GM08714 (cell line): Measurements from ENCODE around the gene WDR20.
"Not testable (repeated sequence)": the region's sequence is repeated elsewhere in the genome, so short reads cannot be mapped to it uniquely, and the experiment has no call there.

Experiments
- H3K4me3 ChIP-seq: fragments of 200-500 bp; sonication (Bioruptor generic); 2 replicates; pipeline ENCODE4 v1.5.1; 2014; ENCODE audit warnings: mild to moderate bottlenecking, low read length, inconsistent platforms
- ZNF274 ChIP-seq: IDR thresholded peaks from 2 replicates; pipeline ENCODE4 v1.6.1; 2012; ENCODE audit warnings: mild to moderate bottlenecking, low read depth, low read length

The WDR20 gene

DNA sequence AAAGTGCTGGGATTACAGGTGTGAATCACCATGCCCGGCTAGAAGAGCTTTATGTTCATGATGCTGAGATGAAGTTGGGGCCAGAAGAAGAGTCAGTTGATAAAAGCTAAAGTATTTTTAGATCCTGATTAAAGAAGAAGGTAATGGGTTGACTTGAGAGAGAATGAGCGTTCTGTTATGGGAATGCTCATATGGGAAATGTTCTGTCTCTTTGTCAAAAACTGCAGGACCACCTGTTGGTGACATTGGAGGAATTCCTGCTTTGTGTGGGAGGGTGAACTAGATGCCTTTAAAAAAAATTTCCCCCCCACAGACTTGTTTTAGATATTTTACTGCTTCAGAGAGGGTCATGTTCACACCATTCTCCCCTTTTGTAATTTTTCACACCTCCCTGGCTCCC is 6.7 kb downstream of the WDR20 start:
- H3K4me3 ChIP-seq = no peak overlapping the region
- TF ChIP-seq ZNF274 = no peak

- H3K4me3 ChIP-seq = no peak overlapping the region
- TF ChIP-seq ZNF274 = no peak
Measured at GRCh38 chr14:102150083-102150482, 10.4 kb downstream of the WDR20 start.

DNA sequence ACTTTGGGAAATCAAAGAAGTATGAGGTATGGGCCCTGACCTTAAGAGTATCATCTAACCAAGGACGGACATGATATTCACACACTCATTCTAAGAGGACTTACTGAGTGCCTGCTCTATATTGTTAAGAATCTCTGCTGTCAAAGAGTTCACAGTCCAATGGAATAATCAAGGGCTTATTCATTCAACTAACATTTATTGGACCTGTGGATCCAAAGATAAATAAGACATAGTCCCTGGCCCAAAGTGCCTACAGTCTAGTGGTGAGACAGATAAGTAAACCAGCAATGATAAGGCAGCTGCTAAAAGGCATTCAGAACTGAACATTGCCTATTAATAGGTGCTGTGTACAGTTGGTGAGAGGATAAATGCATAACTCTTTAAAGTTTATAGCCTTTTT is 11.0 kb downstream of the WDR20 start:
- TF ChIP-seq ZNF274 = no peak
- no peak overlapping the region for H3K4me3 ChIP-seq

- H3K4me3 ChIP-seq = not testable (repeated sequence)
Measured at GRCh38 chr14:102151411-102151810, 11.7 kb downstream of the WDR20 start.

- TF ChIP-seq ZNF274 = no peak
- H3K4me3 ChIP-seq = no peak overlapping the region
Measured at GRCh38 chr14:102154121-102154520, 14.4 kb downstream of the WDR20 start.

DNA sequence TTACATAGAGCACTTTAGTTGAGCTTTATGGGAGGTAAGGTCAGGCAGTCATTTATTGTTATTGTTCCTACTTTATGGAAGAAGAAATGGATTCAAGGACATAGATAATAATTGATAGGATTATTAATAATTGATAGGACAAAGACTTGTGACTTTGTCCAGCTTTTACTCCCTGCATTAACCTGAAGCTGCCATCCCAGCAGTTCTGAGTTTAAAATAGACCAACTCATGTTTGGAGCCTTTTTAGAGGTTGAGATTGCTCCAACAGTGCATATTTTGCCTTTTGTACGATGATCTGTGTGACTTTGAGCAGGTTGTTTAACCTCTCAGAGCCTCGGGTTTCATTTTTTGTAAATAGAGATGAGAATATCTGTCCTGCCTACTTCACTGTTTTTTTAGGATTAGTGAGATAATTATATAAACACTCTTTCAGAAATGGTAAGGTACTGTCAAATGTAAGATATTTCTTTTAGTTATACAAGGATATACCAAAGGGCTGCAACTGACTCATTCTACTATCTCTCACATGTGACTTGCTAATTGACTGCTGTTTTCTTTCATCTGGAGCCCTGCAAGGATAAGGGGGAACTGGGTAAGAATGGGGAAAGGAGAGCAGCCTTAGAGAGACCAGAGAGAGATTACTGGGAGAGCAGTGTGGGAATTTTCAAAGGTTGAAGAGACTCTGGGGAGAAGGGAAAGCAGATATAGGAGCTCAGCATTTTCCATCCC is 15.3 kb downstream of the WDR20 start:
- no peak overlapping the region for H3K4me3 ChIP-seq
- TF ChIP-seq ZNF274 = no peak

DNA sequence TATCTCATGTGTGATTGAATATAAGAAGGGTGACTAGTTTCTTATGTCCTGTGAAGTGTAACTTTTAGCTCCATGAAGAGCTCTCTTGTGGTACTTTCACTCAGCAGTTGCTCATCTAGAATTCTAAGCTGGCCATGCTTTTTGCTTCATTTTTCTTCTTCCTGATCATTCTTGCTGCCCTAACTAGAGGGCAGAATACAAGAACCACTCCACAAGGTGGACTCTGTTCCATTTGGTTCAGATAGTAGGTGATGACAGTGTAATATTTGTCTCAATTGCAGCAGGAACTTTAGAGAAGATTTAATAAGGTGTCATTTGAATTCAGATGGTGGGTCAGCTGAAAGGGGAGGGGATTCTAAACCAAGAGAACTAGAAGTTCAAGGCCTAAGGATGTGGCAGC is 17.6 kb downstream of the WDR20 start:
- no peak overlapping the region for H3K4me3 ChIP-seq
- TF ChIP-seq ZNF274 = no peak

GRCh38 chr14:102158797-102159196 is 19.1 kb downstream of the WDR20 start:
- TF ChIP-seq ZNF274 = no peak
- no peak overlapping the region for H3K4me3 ChIP-seq

DNA sequence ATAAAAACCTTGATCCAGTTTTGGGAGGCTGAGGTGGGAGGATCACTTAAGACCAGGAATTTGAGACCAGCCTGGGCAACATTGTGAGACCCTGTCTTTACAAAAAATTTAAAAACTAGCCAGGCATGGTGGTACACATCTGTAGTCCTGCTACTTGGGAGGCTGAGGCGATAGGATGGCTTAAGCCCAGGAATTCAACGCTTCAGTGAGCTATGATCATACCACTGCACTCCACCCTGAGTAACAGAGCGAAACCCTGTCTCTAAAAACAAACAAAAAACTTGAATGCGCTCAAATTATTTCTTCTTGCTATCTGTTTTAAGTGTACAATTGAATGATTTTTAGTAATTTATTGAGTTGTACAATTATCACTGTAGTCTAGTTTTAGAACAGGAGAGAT is 20.1 kb downstream of the WDR20 start:
- no peak overlapping the region for H3K4me3 ChIP-seq
- no peak for TF ChIP-seq ZNF274

- H3K4me3 ChIP-seq = no peak overlapping the region
- TF ChIP-seq ZNF274 = no peak
Measured at GRCh38 chr14:102162487-102162886, 22.8 kb downstream of the WDR20 start.

DNA sequence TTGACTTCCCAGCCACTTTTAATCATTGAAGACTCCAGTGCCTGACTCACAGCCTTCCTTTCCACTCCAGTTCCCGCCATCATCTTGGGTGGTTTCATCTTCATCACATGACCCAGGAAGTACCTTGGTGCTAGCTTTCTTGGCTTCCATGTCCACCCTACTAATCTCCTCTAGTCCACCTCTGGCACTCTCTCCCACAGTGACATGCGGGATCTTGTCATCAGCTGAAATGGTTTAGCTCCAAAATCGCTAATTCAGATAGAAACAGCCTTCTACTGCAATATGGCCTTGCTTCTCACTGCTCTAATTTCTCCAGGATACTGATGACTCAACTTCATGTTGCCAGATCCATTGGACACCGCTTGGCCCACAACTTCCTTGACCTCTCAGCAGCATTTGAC is 24.5 kb downstream of the WDR20 start:
- H3K4me3 ChIP-seq = no peak overlapping the region
- TF ChIP-seq ZNF274 = no peak

- H3K4me3 ChIP-seq = no peak overlapping the region
- no peak for TF ChIP-seq ZNF274
Measured at GRCh38 chr14:102164965-102165364, 25.3 kb downstream of the WDR20 start.

DNA sequence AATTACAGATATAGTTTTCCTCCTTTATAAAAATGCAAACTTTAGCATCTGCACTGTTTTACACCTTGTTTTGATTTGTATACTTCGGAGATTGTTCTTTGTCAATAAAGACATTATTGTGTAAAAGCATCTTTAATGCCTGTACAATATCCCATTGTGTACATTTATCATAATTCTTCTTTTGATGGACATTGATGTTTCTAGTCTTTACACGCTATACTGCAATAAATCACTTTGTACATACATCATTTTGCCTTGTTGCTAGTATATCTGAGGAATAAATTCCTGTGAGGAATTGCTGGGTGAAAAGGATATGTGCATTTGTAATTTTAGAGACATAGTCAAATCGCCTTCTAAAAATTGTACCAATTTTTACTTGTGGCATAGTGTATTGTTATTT is 30.4 kb downstream of the WDR20 start:
- no peak for TF ChIP-seq ZNF274
- no peak overlapping the region for H3K4me3 ChIP-seq

DNA sequence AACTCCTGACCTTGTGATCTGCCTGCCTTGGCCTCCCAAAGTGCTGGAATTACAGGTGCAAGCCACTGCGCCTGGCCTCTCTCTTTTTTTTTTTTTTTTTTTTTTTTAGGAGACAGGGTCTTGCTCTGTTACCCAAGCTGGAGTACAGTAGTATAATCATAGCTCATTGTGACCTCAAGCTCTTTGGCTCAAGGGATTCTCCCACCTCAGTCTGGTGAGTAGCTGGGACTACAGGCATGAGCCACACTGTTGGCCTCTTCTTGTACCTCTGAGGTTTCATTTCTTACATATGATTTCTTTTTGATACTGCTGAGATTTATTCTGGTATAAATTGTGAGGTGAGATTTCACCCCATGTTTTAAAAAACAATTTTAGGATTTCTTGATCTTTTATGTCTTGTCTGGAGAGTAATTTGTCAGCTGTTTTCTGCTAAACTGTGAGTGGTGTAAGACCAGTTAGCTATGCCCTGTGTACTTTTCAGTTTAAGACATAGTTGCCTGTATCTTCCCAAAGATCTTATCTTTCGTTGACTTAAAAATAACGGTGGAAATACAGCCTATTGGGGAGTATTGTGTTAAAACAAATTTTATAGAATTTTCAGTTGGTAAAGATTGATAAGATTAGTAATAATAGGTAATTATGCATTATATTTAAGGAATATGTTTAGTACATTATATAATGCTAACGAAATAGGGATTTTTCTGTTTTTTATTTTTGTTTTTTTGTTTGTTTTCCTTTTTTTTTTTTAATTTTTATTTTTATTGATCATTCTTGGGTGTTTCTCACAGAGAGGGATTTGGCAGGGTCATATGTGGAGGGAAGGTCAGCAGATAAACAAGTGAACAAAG is 31.7 kb downstream of the WDR20 start:
- H3K4me3 ChIP-seq = no peak overlapping the region
- TF ChIP-seq ZNF274 = no peak

- H3K4me3 ChIP-seq = not testable (repeated sequence)
Measured at GRCh38 chr14:102172021-102172272, 32.2 kb downstream of the WDR20 start.

GRCh38 chr14:102172721-102173120 is 33.0 kb downstream of the WDR20 start:
- H3K4me3 ChIP-seq = not testable (repeated sequence)
